D721Med (cell line): ENCODE data around the gene NIPAL3.
A peak's percentile ranks its signal among the peaks of the same experiment; 100 is the strongest.

ENCODE experiments used
- DNase-seq: peaks from one replicate; pipeline ENCODE4 v3.0.0; 2011; ENCODE audit warnings: low spot score; ENCODE audit not compliant: insufficient read length
- FAIRE-seq: peaks from 2 replicates; lab custom pipeline; 2011; peaks lifted over from hg19 to GRCh38; lab: Jason Lieb, UNC
- CTCF ChIP-seq: IDR thresholded peaks from 2 replicates; pipeline ENCODE4 v1.5.1; 2012; ENCODE audit warnings: mild to moderate bottlenecking, control low read depth; ENCODE audit not compliant: insufficient read depth; ENCODE audit errors: missing control alignments

The NIPAL3 gene

GRCh38 chr1:24389231-24389678, 26.3 kb upstream of the NIPAL3 start:
- DNase-seq (no peak), FAIRE-seq (no peak)
- TF ChIP-seq CTCF = no peak

GRCh38 chr1:24390924-24391782, 24.4 kb upstream of the NIPAL3 start:
- DNase-seq = no peak
- TF ChIP-seq CTCF = peak; percentile 98
- no peak for FAIRE-seq

GRCh38 chr1:24391882-24392603, 23.6 kb upstream of the NIPAL3 start:
- FAIRE-seq = no peak
- peak; percentile 82 for TF ChIP-seq CTCF

GRCh38 chr1:24392604-24392946, 23.0 kb upstream of the NIPAL3 start:
- no peak for DNase-seq
- no peak for FAIRE-seq
- TF ChIP-seq CTCF = no peak

More at GRCh38 chr1:24391882-24392603, 23.6 kb upstream of the NIPAL3 start:
- DNase-seq = no peak

- DNase-seq = no peak
- no peak for FAIRE-seq
- no peak for TF ChIP-seq CTCF
Measured at GRCh38 chr1:24392982-24393650, 22.5 kb upstream of the NIPAL3 start.

GRCh38 chr1:24393892-24394291, 21.7 kb upstream of the NIPAL3 start:
- TF ChIP-seq CTCF = no peak
- no peak for DNase-seq
- no peak for FAIRE-seq
